ENCODE data around the gene GNB2.
"Not testable (repeated sequence)": the region's sequence is repeated elsewhere in the genome, so short reads cannot be mapped to it uniquely, and the experiment has no call there.

DNA sequence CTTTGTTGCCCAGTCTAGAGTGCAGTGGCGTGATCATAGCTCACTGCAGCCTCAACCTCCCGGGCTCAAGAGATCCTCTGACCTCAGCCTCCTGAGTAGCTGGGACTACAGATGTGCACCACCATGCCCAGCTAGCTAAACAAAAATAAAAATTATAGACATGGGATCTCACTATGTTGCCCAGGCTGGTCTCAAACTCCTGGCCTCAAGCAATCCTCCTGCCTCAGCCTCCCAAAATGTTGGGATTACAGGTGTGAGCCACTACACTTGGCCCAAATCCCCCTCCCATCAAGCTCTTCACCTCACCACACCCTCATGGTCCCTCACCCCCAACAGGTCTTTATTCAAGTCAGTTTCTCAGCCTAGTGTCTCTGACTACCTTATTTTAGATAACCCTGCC lies 43.5 kb downstream of the GNB2 start:
- TF ChIP-seq POLR2A, POLR2AphosphoS5 (IDR thresholded peaks at IDR 0.05): not testable (repeated sequence)
- TF ChIP-seq, protein P1, sequence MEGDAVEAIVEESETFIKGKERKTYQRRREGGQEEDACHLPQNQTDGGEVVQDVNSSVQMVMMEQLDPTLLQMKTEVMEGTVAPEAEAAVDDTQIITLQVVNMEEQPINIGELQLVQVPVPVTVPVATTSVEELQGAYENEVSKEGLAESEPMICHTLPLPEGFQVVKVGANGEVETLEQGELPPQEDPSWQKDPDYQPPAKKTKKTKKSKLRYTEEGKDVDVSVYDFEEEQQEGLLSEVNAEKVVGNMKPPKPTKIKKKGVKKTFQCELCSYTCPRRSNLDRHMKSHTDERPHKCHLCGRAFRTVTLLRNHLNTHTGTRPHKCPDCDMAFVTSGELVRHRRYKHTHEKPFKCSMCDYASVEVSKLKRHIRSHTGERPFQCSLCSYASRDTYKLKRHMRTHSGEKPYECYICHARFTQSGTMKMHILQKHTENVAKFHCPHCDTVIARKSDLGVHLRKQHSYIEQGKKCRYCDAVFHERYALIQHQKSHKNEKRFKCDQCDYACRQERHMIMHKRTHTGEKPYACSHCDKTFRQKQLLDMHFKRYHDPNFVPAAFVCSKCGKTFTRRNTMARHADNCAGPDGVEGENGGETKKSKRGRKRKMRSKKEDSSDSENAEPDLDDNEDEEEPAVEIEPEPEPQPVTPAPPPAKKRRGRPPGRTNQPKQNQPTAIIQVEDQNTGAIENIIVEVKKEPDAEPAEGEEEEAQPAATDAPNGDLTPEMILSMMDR (IDR thresholded peaks at IDR 0.05 in 8 of 11, conservative IDR thresholded peaks at IDR 0.05 in 3 of 11): not testable (repeated sequence)

All from spleen (tissue), 7 donors.